Measurements from ENCODE around the gene WDSUB1.

Gene WDSUB1

GRCh38 chr2:159285929-159286708 lies at the start of gene WDSUB1:
WDSUB1 (minus strand) TSS chr2:159286703; CDS start chr2:159283069, 3,634 bp downstream.
- peaks cover 31 to 74% (median 55%) of the 10 kb centered on the region in 10 experiments for H3K4me1 ChIP-seq

GRCh38 chr2:159326569-159327255 lies 40.2 kb upstream of the WDSUB1 start:
- Histone ChIP-seq H3K4me1 (peaks cover 0 to 4% (median 0%) of the 10 kb centered on the region in 10 experiments; a peak in 1 of 20 replicates), H3K27ac (no peak overlapping the region), H3K9me3 (replicated peaks in 1 of 11) (0 out of 22 replicates have a peak, but pooled peaks cover 0 to 3% (median 0%) of the 10 kb centered on the region in 11 experiments), H3K9ac (no peak overlapping the region), H3K4me3 (no peak overlapping the region), H4K20me1 (no peaks in the 10 kb centered on the region), H3K4me2 (0 out of 22 replicates have a peak overlapping the region, but pooled peaks of 1 of the 11 experiments have one; percentile 24), H3K36me3 (peaks cover 24 to 88% (median 47%) of the 10 kb centered on the region in 11 experiments), H3K27me3 (no peaks in the 10 kb centered on the region)
- TF ChIP-seq Cebpa-rat (IDR thresholded peaks at IDR 0.05): no peak

More at GRCh38 chr2:159285929-159286708, at the start of gene WDSUB1:
- no peak for TF ChIP-seq Cebpa-rat (IDR thresholded peaks at IDR 0.05)
- Histone ChIP-seq H3K4me2 (peak within 1 kb of the TSS; percentile 91 to 98 (median 96)), H4K20me1 (peaks cover 0 to 6% (median 0%) of the 10 kb centered on the region in 11 experiments; a peak in 2 of 22 replicates), H3K9ac (peak within 1 kb of the TSS; percentile 84 to 93 (median 89)), H3K36me3 (peaks cover 12 to 22% (median 18%) of the 10 kb centered on the region in 11 experiments), H3K27ac (peak within 1 kb of the TSS; percentile 85 to 97 (median 91)), H3K4me3 (peak within 1 kb of the TSS; percentile 77 to 97 (median 90)), H3K9me3 (replicated peaks in 1 of 11) (peaks cover 0 to 27% (median 9%) of the 10 kb centered on the region in 11 experiments; a peak in 14 of 22 replicates), H3K27me3 (no peaks in the 10 kb centered on the region)

GRCh38 chr2:159322419-159322818 lies 35.9 kb upstream of the WDSUB1 start:
- Histone ChIP-seq H4K20me1 (no peaks in the 10 kb centered on the region), H3K36me3 (peaks cover 15 to 89% (median 29%) of the 10 kb centered on the region in 11 experiments; a peak in 18 of 22 replicates), H3K4me3 (no peak overlapping the region), H3K9ac (no peak overlapping the region), H3K9me3 (replicated peaks in 1 of 11) (no peaks in the 10 kb centered on the region), H3K27ac (no peak overlapping the region), H3K4me1 (peaks cover 0 to 4% (median 0%) of the 10 kb centered on the region in 10 experiments; a peak in 1 of 20 replicates), H3K4me2 (no peak overlapping the region), H3K27me3 (no peaks in the 10 kb centered on the region)
- no peak for TF ChIP-seq Cebpa-rat (IDR thresholded peaks at IDR 0.05)

GRCh38 chr2:159317392-159318088 lies 31.0 kb upstream of the WDSUB1 start:
- H4K20me1 ChIP-seq: no peaks in the 10 kb centered on the region
- H3K9me3 ChIP-seq (replicated peaks in 1 of 11): peaks cover 5 to 15% (median 10%) of the 10 kb centered on the region in 11 experiments; a peak in 16 of 22 replicates
- no peak overlapping the region for H3K4me2 ChIP-seq
- peaks cover 11 to 76% (median 28%) of the 10 kb centered on the region in 11 experiments; a peak in 20 of 22 replicates for H3K36me3 ChIP-seq
- H3K4me1 ChIP-seq: no peaks in the 10 kb centered on the region
- no peak overlapping the region for H3K27ac ChIP-seq
- H3K9ac ChIP-seq: no peak overlapping the region
- H3K4me3 ChIP-seq: no peak overlapping the region
- TF ChIP-seq Cebpa-rat (IDR thresholded peaks at IDR 0.05): no peak
- no peaks in the 10 kb centered on the region for H3K27me3 ChIP-seq

- Histone ChIP-seq H3K9ac (no peak overlapping the region), H3K9me3 (replicated peaks in 1 of 11) (peaks cover 19 to 29% (median 23%) of the 10 kb centered on the region in 11 experiments; a peak in 20 of 22 replicates), H3K36me3 (no peaks in the 10 kb centered on the region), H3K27ac (no peak overlapping the region), H3K27me3 (no peaks in the 10 kb centered on the region), H3K4me3 (no peak overlapping the region), H3K4me2 (no peak overlapping the region), H4K20me1 (no peaks in the 10 kb centered on the region), H3K4me1 (no peaks in the 10 kb centered on the region)
- no peak for TF ChIP-seq Cebpa-rat (IDR thresholded peaks at IDR 0.05)
Measured at GRCh38 chr2:159307942-159308341, 21.4 kb upstream of the WDSUB1 start.

GRCh38 chr2:159300586-159300985 lies 14.1 kb upstream of the WDSUB1 start:
- TF ChIP-seq Cebpa-rat (IDR thresholded peaks at IDR 0.05): no peak
- H3K9me3 ChIP-seq (replicated peaks in 1 of 11): peaks cover 20 to 41% (median 29%) of the 10 kb centered on the region in 11 experiments; a peak in 20 of 22 replicates

GRCh38 chr2:159298967-159299366 lies 12.5 kb upstream of the WDSUB1 start:
- Histone ChIP-seq H3K4me2 (no peak overlapping the region), H3K4me1 (no peaks in the 10 kb centered on the region), H4K20me1 (no peaks in the 10 kb centered on the region), H3K9me3 (replicated peaks in 1 of 11) (peaks cover 11 to 24% (median 15%) of the 10 kb centered on the region in 11 experiments; a peak in 20 of 22 replicates), H3K4me3 (no peak overlapping the region), H3K36me3 (no peaks in the 10 kb centered on the region), H3K9ac (no peak overlapping the region), H3K27me3 (no peaks in the 10 kb centered on the region), H3K27ac (no peak overlapping the region)
- no peak for TF ChIP-seq Cebpa-rat (IDR thresholded peaks at IDR 0.05)

More at GRCh38 chr2:159300586-159300985, 14.1 kb upstream of the WDSUB1 start:
- H3K27me3 ChIP-seq: no peaks in the 10 kb centered on the region
- no peak overlapping the region for H3K27ac ChIP-seq
- no peak overlapping the region for H3K4me3 ChIP-seq
- no peaks in the 10 kb centered on the region for H3K36me3 ChIP-seq
- H4K20me1 ChIP-seq: no peaks in the 10 kb centered on the region
- H3K4me2 ChIP-seq: no peak overlapping the region
- no peaks in the 10 kb centered on the region for H3K4me1 ChIP-seq
- no peak overlapping the region for H3K9ac ChIP-seq

- TF ChIP-seq Cebpa-rat (IDR thresholded peaks at IDR 0.05): no peak
- Histone ChIP-seq H3K27ac (no peak overlapping the region), H4K20me1 (no peaks in the 10 kb centered on the region), H3K4me3 (no peak overlapping the region), H3K4me1 (no peaks in the 10 kb centered on the region), H3K9me3 (replicated peaks in 1 of 11) (peaks cover 0 to 10% (median 0%) of the 10 kb centered on the region in 11 experiments; a peak in 3 of 22 replicates), H3K9ac (no peak overlapping the region), H3K4me2 (no peak overlapping the region), H3K27me3 (no peaks in the 10 kb centered on the region), H3K36me3 (no peaks in the 10 kb centered on the region)
Measured at GRCh38 chr2:159297042-159297707, 10.7 kb upstream of the WDSUB1 start.

All from BLaER1 treated with 17β-estradiol and CSF1 and Interleukin-3, amounts not matched to agents 10 nM and 100 nM (cell line).